ENCODE measurements around the gene ZNF839.

The ZNF839 gene

DNA sequence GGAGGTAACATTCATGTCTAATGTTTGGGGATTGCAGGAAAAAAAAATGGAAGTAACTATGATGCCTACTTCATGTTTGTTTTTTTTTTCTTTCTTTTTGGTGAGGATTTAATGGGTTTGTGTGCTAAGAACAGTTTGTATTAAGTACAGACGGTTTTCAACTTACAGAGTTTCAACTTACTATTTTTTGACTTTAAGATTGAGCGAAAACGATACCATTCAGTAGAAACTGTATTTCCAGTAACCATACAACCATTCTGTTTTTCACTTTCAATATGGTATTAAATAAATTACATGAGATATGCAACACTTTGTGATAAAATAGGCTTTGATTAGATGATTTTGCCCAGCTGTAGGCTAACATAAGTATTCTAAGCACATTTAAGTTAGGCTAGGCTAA lies 53.6 kb downstream of the ZNF839 start:
- Histone ChIP-seq H3K9me3 (ENCODE audit: insufficient read depth, low read depth, low read length) (no peaks in the 10 kb centered on the region), H3K4me2 (ENCODE audit: low read depth, low read length, poor library complexity, severe bottlenecking) (no peak overlapping the region), H4K20me1 (ENCODE audit: insufficient read depth, low read length, poor library complexity, severe bottlenecking) (no peaks in the 10 kb centered on the region), H3K79me2 (ENCODE audit: insufficient read depth, low read length) (no peaks in the 10 kb centered on the region), H3K9ac (ENCODE audit: low read depth, low read length, poor library complexity, severe bottlenecking) (no peak overlapping the region), H3F3A (ENCODE audit: low read depth) (no peaks in the 10 kb centered on the region), H3K4me1 (ENCODE audit: insufficient read depth, low read length, poor library complexity, severe bottlenecking) (peaks cover 3% of the 10 kb centered on the region), H3K27me3 (ENCODE audit: insufficient read depth, low read length, poor library complexity, severe bottlenecking) (no peaks in the 10 kb centered on the region), H3K36me3 (ENCODE audit: insufficient read depth, low read length) (no peaks in the 10 kb centered on the region), H3K9me2 (replicated peaks; ENCODE audit: low read depth, low read length) (no peaks in the 10 kb centered on the region), H3K4me3 (ENCODE audit: low read length, poor library complexity, severe bottlenecking) (no peak overlapping the region), H2AFZ (ENCODE audit: low read length) (no peak overlapping the region)
- TF ChIP-seq EZH2phosphoT487 (IDR thresholded peaks at IDR 0.05; ENCODE audit: borderline replicate concordance) (no peak), CTCF (conservative IDR thresholded peaks at IDR 0.05; ENCODE audit: low read length) (no peak)

GRCh38 chr14:102374264-102374663 lies 54.7 kb downstream of the ZNF839 start:
- Histone ChIP-seq H3K4me3 (ENCODE audit: low read length, poor library complexity, severe bottlenecking) (no peak overlapping the region), H3K9me2 (replicated peaks; ENCODE audit: low read depth, low read length) (no peaks in the 10 kb centered on the region), H3K79me2 (ENCODE audit: insufficient read depth, low read length) (no peaks in the 10 kb centered on the region), H4K20me1 (ENCODE audit: insufficient read depth, low read length, poor library complexity, severe bottlenecking) (no peaks in the 10 kb centered on the region), H2AFZ (ENCODE audit: low read length) (no peak overlapping the region), H3F3A (ENCODE audit: low read depth) (no peaks in the 10 kb centered on the region), H3K9me3 (ENCODE audit: insufficient read depth, low read depth, low read length) (no peaks in the 10 kb centered on the region), H3K4me1 (ENCODE audit: insufficient read depth, low read length, poor library complexity, severe bottlenecking) (no peaks in the 10 kb centered on the region), H3K27me3 (ENCODE audit: insufficient read depth, low read length, poor library complexity, severe bottlenecking) (no peaks in the 10 kb centered on the region), H3K36me3 (ENCODE audit: insufficient read depth, low read length) (no peaks in the 10 kb centered on the region), H3K9ac (ENCODE audit: low read depth, low read length, poor library complexity, severe bottlenecking) (no peak overlapping the region), H3K4me2 (ENCODE audit: low read depth, low read length, poor library complexity, severe bottlenecking) (no peak overlapping the region)
- TF ChIP-seq EZH2phosphoT487 (IDR thresholded peaks at IDR 0.05; ENCODE audit: borderline replicate concordance) (no peak), CTCF (conservative IDR thresholded peaks at IDR 0.05; ENCODE audit: low read length) (no peak)

DNA sequence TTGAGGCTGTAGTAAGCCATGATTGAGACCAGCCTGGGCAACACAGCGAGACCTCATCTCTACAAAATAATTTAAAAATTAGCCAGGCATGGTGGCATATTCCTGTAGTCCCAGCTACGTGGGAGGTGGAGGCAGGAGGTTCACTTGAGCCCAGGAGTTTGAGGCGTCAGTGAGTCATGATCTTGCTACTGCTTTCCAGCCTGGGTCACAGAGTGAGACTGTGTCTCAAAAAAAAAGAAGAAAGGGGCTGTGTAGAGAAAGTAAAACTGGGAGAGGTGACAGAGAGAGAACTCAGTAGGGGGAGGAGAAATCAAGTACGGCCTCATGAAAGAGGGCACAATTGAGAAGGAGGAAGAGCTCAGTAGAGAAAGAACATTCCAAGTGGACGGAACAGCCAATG lies 55.6 kb downstream of the ZNF839 start:
- no peak overlapping the region for H3K9ac ChIP-seq (ENCODE audit: low read depth, low read length, poor library complexity, severe bottlenecking)
- no peak overlapping the region for H2AFZ ChIP-seq (ENCODE audit: low read length)
- H3K36me3 ChIP-seq (ENCODE audit: insufficient read depth, low read length), result no peaks in the 10 kb centered on the region
- H3K9me3 ChIP-seq (ENCODE audit: insufficient read depth, low read depth, low read length), result no peaks in the 10 kb centered on the region
- no peak overlapping the region for H3K4me3 ChIP-seq (ENCODE audit: low read length, poor library complexity, severe bottlenecking)
- H3K27me3 ChIP-seq (ENCODE audit: insufficient read depth, low read length, poor library complexity, severe bottlenecking), result no peaks in the 10 kb centered on the region
- no peaks in the 10 kb centered on the region for H3F3A ChIP-seq (ENCODE audit: low read depth)
- no peaks in the 10 kb centered on the region for H3K9me2 ChIP-seq (replicated peaks; ENCODE audit: low read depth, low read length)
- H4K20me1 ChIP-seq (ENCODE audit: insufficient read depth, low read length, poor library complexity, severe bottlenecking), result no peaks in the 10 kb centered on the region
- TF ChIP-seq EZH2phosphoT487 (IDR thresholded peaks at IDR 0.05; ENCODE audit: borderline replicate concordance) (no peak), CTCF (conservative IDR thresholded peaks at IDR 0.05; ENCODE audit: low read length) (no peak)
- H3K79me2 ChIP-seq (ENCODE audit: insufficient read depth, low read length), result no peaks in the 10 kb centered on the region
- H3K4me2 ChIP-seq (ENCODE audit: low read depth, low read length, poor library complexity, severe bottlenecking), result no peak overlapping the region
- no peaks in the 10 kb centered on the region for H3K4me1 ChIP-seq (ENCODE audit: insufficient read depth, low read length, poor library complexity, severe bottlenecking)

All from Loucy (cell line).